Activated CD8-positive, alpha-beta memory T cell treated with anti-CD3 and anti-CD28 coated beads for 1 hour (primary cell): Measurements from ENCODE around the gene GALE.
A peak's percentile ranks its signal among the peaks of the same experiment; 100 is the strongest.
"Not testable (repeated sequence)": the region's sequence is repeated elsewhere in the genome, so short reads cannot be mapped to it uniquely, and the experiment has no call there.

ENCODE experiments used
- DNase-seq, 2 donors: peaks; one replicate each; pipeline ENCODE4 v3.0.0-alpha.2; 2020; ENCODE audit warnings: low read depth in 1 of 2; ENCODE audit errors: extremely low read depth in 1 of 2

Gene GALE

GRCh38 chr1:23810818-23811540 is 10.4 kb upstream of the GALE start:
- no peak for DNase-seq

- peak; percentile 60 to 68 for DNase-seq
These were observed 9.2 kb upstream of the GALE start for GRCh38 chr1:23809751-23810171.

- no peak for DNase-seq
These were observed 6.9 kb upstream of the GALE start for GRCh38 chr1:23807453-23807852.

GRCh38 chr1:23806280-23806679 is 5.7 kb upstream of the GALE start:
- no peak for DNase-seq

GRCh38 chr1:23805025-23805424 is 4.5 kb upstream of the GALE start:
- no peak for DNase-seq

GRCh38 chr1:23804183-23804835 is 3.8 kb upstream of the GALE start:
- DNase-seq, result no peak

GRCh38 chr1:23803674-23804073 is 3.1 kb upstream of the GALE start:
- no peak for DNase-seq

- not testable (repeated sequence) for DNase-seq
These were observed 2.3 kb upstream of the GALE start for GRCh38 chr1:23802809-23803342.

GRCh38 chr1:23801876-23802275 is 1.3 kb upstream of the GALE start:
- no peak for DNase-seq

- DNase-seq, result no peak
These were observed 789 bp upstream of the GALE start for GRCh38 chr1:23801338-23801748.

GRCh38 chr1:23799570-23800399 is 769 bp downstream of the GALE start:
- no peak for DNase-seq

GRCh38 chr1:23799255-23799569 is 1.3 kb downstream of the GALE start:
- no peak for DNase-seq

- no peak for DNase-seq
These were observed 1.9 kb downstream of the GALE start for GRCh38 chr1:23798662-23799142.

- no peak for DNase-seq
These were observed 2.8 kb downstream of the GALE start for GRCh38 chr1:23797478-23798448.

- no peak for DNase-seq
These were observed 3.9 kb downstream of the GALE start for GRCh38 chr1:23796466-23797271.

GRCh38 chr1:23795676-23796465 is 4.7 kb downstream of the GALE start:
- no peak for DNase-seq

- DNase-seq, result not testable (repeated sequence)
These were observed 5.8 kb downstream of the GALE start for GRCh38 chr1:23794732-23795182.
